ENCODE results near the gene PTPRF.

DNA sequence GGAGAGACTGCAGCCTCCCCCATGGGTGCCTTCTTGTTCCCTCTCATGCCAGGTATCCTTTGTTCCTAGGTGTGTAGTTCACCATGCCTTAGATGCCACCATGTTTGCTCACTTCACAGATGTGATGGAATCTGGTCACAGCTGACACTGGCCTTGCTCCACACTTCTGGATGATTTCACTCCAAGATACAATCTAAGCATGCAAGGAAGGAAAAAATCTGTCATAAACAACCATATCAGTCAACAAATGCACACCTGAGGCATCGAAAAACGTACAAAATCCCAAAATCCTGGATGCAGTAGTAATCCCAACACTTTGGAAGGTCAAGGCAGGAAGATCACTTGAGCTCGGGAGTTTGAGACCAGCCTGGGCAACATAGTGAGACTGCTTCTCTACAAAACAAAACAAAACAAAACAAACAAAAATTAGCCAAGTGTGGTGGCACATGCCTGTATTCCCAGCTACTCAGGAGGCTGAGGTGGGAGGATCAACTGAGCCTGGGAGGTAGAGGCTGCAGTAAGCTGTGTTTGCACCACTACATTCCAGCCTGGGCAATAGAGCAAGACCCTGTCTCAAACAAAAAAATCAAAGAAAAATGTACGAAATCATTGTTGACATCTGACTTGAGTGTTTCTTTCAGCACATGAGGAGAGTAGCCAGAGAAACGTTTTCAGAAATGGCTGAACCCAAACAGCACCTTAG, 17.1 kb upstream of the PTPRF start:
- TF ChIP-seq CTCF (IDR thresholded peaks at IDR 0.05; ENCODE audit: low read depth, low read length) (no peak), POLR2A (IDR thresholded peaks at IDR 0.05; ENCODE audit: extremely low read depth, insufficient read length) (no peak)
- TF ChIP-seq, protein P1, sequence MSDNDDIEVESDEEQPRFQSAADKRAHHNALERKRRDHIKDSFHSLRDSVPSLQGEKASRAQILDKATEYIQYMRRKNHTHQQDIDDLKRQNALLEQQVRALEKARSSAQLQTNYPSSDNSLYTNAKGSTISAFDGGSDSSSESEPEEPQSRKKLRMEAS (IDR thresholded peaks at IDR 0.05; ENCODE audit: low read depth, low read length), result no peak
